HG02884 (cell line): Measurements from ENCODE around the gene MAGOHB.
"Not testable (repeated sequence)": the region's sequence is repeated elsewhere in the genome, so short reads cannot be mapped to it uniquely, and the experiment has no call there.

ENCODE experiments used
- ATAC-seq: cut with Tn5 transposase; IDR thresholded peaks from one replicate; pipeline ENCODE4 v1.9.1; 2021; ENCODE audit warnings: mild to moderate bottlenecking, moderate library complexity; ENCODE audit not compliant: unreplicated experiment

The MAGOHB gene

DNA sequence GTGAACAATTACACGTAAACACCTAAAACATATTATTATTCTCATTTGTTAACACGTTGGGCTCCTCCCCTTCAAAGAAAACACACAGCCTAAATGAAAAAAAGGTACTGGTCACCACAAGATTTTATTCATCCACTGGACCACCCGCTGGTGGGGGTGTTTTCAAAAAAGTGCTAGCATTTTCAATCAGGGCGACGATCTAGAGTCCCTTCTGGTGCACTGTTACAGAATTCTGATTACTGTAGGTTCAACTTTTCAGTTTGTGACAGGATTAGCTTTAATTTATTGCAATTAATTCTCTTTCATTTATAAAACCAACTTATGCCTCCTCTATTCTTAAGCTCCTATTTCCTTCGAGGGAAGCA, 443 bp downstream of the MAGOHB start:
- no peak for ATAC-seq

DNA sequence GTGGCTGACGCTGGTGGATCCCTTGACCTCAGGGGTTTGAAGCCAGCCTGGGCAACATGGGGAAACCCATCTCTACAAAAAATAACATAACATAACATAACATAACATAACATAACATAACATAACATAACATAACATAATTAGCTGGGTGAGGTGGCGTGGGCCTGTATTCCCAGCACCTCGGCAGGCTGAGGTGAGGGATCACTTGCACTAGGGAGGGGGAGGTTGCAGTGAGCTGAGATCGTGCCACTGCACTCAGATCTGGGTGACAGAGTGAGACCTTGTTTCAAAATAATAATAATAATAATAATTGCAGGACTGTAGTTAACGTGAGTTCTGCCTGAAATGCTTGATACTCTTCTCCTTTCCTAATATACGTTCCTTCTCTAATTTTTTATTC, 1.3 kb downstream of the MAGOHB start:
- ATAC-seq = no peak

DNA sequence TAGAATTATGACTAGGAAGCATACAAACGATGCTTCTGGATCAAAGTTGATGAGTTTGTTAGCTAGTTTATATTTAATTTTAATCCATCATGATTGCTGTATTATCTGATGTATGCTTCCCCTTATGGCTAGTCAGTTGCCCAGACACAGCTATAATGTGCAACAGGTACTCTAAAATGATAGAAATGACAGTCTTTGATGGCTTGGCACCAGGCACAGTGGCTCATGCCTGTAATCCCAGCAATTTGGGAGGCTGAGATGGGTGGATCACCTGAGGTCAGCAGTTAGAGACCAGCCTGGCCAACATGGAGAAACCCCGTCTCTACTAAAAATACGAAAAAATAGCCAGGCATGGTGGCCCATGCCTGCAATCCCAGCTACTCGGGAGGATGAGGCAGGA, 2.2 kb downstream of the MAGOHB start:
- not testable (repeated sequence) for ATAC-seq

DNA sequence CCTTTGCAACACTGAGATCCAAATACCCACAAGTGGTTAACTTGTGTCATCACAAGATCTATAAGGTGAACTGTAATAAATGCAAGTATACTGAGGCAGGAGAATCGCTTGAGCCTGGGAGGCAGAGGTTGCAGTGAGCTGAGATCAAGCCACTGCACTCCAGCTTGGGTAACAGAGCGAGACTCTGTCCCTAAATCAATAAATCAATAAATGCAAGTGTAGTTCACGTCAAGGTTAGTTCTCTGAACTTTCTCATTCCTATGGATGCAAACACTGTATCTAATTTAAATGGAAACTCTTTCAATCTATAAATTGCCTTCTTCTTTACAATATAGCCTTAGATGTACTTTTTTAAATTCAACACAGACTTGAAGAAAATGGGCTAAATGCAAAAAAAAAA, 3.2 kb downstream of the MAGOHB start:
- ATAC-seq = no peak

DNA sequence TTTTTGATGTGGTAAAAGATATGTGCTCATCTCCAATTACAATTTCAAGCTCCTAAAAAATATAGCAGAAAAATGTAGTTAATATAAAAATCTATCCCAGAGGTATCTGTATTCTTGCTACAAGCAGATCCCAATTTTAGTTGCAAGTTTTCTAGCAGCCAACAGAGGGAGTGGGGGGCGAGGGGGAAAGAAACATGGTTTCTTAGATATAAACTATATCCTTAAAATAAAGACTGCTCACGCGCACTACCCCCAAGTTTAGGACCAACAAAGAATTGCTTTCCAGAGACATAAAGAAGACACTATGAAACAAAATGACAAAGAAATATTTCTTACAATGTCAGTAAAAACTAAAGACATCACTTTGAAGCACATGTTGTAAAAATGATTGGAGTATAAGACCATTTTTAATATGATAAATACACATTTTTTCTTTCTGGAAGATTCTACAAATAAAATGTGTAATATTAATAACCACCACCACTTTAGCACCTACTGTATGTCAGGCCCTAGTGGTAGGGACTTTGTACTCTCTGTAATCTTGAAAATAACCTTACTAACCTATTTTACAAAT, 5.4 kb downstream of the MAGOHB start:
- ATAC-seq = no peak

DNA sequence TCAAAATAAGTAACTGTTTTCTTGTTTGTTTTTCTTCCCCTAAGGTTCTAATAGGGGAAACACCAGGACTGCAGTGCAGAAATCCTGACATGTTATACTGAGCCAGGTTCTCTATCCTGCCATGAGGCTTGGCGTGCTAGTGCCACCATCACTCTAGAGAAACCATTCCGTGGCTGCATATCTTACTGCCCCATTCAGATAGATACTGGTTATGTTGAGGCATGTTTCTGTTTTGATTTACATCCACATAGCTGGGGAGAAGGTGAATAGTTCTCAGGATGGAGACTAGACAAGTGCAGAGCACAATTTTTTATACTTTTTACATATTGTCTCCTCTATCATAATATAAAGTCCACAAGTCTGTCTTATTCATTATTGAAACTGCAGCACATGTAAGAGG, 11.5 kb downstream of the MAGOHB start:
- ATAC-seq = no peak

DNA sequence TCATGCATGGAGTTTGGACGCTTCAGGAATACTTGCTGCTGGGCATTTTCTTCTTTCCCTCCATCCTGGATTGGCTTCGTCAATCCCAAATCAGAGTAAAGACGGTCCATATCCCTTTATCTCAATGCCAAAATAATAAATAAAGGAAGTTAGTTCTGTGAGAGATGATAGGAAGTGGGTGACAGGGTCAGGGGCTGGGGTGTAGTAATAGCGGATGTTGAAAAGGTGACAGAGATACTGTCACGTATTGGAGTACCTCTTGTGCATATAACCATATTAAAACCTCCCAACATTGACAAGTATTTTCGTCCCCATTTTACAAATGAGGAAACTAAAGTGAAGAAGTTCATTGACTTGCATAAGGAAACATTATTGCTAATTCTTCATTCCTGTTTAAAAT, 12.4 kb downstream of the MAGOHB start:
- no peak for ATAC-seq

DNA sequence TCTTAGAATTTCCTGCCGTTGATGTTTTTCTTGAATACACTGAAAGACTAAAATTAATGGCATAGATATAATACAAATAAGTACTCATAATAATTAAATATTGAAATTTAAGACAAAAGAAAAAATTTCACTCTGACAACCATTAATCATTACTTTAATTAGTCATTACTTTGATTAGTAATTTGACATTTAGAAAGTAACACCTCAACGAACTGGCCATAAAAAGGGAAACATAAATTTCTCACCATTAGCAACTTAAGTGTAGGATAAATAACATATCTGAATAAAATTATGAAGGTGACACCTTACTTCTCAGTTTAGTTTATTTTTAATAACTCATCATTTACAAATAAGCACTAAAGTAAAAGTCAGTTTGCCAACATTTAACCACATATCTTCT, 17.5 kb downstream of the MAGOHB start:
- no peak for ATAC-seq

DNA sequence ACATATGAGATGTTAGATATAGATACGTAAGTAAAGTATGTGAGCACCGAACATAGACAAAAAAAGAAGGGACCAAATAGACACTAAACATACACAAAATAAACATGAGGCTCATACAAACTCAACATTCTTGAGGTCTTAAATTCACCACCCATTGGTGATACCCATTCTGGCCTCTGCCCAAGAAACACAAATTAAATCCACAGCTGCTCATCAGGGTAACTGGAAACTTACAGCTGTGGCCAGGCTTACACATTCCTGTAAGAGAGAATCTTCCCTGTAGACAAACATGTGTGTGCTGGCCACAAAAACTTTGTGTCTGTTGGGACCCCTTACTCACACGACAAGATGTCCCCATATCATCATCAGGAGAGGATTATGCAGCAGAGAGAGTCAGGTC, 22.4 kb downstream of the MAGOHB start:
- no peak for ATAC-seq

DNA sequence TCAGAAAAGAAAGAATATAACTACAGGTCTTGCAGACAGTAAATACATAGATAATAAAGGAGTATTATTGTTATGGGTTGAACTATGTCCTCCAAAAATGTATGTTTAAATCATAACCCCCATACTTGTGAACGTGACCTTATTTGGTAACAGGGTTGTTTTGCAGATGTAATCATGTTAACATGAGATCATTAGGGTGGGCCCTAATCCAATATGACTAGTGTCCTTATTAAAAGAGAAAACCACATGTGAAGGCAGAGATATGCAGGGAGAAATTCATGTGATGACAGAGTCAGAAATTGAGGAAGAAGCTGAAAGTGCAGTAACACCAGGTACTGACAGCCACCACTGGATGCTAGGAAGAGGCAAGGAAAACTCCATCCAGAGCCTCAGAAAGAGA, 29.0 kb downstream of the MAGOHB start:
- ATAC-seq = no peak

DNA sequence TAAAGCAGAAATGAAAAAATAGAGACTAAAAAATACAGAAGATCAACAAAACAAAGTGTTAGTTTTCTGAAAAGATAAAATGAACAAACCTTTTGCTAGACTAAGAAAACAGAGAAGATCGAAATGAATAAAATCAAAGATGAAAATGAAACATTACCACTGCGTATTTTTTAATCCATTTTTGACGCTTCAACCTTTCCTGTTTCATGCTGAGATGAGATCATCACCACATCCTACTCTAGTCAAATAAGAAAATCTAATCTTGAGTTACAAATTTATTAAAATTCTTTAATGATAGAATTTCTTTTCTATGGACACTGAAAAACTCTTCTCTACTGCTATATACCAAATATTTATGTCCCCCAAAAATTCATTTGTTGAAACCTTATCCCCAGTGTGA, 30.7 kb downstream of the MAGOHB start:
- ATAC-seq = no peak

DNA sequence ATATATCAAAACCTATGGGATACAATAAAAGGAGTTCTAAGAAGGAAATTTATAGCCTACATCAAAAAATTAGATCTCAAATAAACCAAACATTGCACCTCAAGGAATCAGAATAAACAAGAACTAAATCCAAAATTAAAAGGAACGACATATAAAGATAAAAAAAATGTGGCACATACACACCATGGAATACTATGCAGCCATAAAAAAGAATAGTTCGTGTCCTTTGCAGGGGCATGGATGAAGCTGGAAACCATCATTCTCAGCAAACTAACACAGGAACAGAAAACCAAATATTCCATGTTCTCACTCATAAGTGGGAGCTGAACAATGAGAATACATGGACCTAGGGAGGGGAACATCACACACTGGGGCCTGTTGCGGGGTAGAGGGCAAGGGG, 31.3 kb downstream of the MAGOHB start:
- ATAC-seq = not testable (repeated sequence)

DNA sequence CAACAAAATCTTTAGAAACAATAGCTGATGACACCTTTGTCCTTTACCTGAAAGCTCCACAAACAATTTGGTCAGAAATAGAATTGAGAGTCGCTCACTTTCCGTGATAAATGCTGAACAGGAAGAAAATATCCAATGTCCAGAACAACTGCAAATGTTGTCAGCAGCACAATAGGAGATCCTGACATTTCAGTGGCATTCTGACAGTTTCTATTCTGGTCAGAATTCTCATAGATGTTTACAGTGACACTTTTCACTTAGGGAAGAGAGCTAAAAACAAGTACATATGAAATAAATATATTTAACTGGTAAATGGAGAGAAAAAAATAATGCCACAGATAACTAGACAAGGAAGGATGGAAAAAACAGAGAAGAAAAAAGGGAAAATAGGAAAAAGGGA, 39.1 kb downstream of the MAGOHB start:
- no peak for ATAC-seq

DNA sequence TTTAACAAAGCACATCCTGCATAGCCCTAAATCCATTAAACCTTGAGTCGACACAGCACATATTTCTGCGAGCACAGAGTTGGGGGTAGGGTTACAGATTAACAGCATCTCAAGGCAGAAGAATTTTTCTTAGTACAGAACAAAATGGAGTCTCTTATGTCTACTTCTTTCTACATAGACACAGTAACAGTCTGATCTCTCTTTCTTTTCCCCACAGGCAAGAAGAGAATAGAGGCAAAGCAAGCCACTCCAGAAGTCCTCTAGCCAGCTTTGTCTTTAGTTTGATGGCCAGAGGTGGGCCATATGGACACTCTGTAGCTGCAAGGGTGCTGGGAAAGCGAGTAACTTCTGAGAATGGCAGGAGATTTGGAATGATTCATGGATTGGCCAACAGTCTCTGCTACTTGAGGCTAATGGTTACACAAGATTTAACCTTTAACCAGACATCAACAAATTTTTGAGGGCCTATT, 41.4 kb downstream of the MAGOHB start:
- not testable (repeated sequence) for ATAC-seq

DNA sequence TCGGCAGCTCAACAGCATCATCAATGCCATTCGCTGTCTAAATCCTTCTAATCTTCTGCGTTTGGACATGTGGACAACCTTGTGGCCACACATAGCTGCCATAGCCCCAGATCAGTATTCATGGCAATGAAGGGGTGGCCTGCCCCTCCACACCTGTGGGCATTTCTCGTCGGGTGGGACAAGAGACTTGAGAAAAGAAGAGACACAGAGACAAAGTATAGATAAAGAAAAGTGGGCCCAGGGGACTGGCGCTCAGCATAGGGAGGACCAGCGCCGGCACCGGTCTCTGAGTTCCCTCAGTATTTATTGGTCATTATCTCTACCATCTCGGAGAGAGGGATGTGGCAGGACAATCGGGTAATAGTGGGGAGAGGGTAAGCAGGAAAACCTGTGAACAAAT, 42.3 kb downstream of the MAGOHB start:
- ATAC-seq = no peak

DNA sequence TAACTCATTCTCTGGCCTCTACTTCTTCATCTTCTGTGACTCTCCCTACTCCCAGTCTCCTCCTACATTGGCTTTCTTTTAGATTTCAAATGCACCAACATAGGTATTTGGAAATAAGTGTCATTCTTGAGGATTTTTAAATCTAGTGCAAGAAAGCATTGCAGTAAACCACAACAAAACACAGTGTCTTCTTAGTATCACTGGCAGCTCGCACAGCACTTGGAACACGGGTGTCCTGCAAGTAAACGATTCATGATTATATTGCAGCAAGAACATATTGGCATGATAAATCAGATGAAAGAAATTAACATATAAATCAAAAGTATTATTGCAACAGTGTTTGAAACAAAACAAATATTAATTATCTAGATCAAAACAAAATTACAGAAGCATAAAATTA, 45.6 kb downstream of the MAGOHB start:
- ATAC-seq = no peak

DNA sequence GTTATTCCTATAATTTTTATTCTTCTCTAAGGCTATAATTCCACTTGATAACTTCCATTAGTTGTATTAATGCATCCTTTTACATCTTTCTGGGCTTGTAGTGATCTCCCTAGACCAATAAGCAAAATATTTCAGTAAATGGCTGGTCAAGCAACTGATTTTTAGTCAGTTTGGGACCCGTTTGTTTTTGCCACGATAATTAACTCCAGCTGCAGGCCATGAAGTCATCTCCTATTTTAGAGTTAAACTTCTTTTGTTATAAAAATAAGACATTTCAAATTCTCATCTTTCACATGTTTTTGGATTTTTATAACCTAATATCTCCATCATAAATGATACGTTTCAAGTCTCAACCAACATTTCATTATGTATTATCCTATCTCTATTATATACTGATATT, 49.4 kb downstream of the MAGOHB start:
- no peak for ATAC-seq

DNA sequence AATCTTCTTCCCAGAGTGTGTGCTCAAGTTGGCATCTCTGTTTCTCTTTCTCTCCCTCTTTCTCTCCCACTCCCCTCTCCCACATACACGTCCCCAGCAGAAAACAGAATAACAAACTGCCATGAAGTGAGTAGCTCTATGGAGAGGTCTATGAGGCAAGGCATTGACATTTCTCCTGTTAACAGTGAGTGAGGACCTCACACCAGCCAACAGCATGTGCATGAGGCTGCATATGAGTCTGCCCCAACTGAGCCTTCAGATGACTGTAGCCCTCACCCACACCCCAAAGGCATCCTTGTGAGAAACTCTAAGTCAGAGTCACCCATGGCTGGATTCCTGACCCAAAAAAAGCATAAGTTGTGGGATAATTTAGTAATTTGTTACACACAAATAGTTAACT, 50.4 kb downstream of the MAGOHB start:
- no peak for ATAC-seq

DNA sequence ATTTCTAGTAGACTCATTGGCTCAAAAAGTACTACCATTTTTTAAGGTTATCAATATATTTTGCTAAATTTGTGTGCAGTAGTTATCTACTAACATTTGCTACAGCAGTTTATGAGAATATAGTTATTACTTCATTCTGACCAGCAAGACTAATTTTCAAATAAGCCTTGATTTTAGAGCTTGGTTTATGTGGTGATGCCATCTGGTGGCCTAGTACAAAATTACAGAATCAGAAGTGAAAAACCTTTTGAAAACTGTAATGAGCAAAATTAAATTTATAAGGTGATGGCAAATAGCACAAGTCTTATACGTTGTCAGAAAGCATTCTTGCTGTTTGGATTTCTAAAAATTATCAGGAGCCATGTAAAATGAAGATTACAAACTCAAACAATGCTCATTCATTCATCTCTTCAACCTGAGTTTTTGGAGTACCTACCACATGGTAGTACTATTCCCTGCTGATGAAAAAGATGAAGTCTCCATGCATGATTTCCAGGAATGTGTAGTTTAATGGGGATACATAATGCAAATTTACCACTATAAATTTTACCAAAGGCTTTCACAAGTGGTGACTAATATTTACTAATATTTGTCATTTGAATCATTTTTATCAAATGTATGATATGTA, 51.0 kb downstream of the MAGOHB start:
- ATAC-seq = no peak

DNA sequence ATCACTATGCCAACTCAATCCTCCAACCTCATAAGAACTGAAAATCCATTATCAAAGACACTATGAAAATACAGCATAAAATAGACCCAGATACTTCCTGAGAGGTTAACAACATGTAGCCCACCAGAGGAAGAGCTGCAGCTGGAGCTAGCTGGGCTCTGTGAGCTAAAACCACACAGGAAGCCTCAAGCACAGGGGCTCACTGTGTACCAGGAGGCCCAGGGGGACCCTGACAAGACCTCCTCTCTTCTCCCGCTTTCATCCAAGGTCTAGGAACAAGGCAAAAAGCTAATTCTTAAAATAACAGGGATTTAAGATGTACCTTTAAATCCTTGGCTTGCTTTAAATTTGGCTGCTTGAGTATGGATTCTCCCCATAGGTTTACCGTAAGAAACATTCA, 54.2 kb downstream of the MAGOHB start:
- ATAC-seq = no peak

DNA sequence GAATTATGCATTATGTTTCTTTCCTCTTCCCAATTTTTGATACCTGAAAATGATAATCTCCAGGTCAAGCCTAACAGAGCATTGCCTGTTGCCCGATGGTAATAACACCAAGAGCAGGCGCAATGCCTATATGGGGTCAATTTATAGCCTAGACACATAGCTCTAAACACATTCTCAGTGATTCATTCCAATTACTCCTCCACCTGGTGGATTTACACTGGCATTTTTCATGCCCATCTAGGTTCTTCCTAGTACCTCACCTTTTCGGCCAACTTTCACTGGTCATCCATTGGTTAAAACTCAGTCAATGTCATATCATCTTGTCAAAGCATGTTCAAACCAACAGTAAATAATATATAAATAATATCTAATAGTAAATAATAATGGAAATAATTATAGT, 54.6 kb downstream of the MAGOHB start:
- ATAC-seq = no peak

DNA sequence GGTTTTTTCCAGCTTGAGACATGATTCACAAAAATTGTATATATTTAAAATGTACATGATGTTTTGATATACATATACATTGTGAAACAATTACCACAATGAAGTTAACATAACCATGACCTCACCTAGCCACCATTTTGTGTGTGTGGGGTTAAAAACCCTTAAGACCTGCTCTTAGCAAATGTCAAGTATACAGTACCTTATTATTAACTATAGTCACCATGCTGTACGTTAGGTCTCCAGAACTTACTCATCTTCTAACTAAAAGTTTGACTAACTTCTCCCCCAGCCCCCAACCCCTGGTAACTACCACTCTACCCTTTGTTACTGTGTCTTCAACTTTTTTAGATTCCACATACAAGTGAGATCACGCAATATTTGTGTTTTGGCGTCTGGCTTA, 55.1 kb downstream of the MAGOHB start:
- ATAC-seq = no peak

DNA sequence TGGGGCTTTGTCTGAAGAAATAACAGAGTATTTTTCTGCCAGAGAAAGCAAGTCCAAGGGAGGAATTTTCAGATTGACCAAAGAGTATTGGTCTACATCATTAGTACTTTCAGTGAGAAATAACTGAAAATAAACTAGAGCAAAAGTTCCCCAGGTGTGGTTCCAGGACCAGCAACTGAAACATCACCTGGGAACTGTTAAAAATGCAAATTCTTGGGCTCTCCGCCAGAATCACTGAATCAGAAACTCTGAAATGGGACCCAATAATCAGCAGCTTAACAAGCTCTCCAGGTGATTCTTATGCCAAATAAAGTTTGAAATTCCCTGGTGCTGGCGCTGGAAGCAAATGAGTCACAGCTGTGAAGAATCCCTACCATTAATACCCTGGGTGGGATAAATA, 55.6 kb downstream of the MAGOHB start:
- peak; percentile 52 for ATAC-seq
